ENCODE data around the gene CPEB1. TPM values are rescaled to one million over a fixed set of nuclear protein-coding genes. Genes with fewer than 3 reads are reported as not detected.
"Not testable (repeated sequence)": the region's sequence is repeated elsewhere in the genome, so short reads cannot be mapped to it uniquely, and the experiment has no call there.

CPEB1 gene
- total RNA-seq, 1 donor from 2014 or later: not detected

DNA sequence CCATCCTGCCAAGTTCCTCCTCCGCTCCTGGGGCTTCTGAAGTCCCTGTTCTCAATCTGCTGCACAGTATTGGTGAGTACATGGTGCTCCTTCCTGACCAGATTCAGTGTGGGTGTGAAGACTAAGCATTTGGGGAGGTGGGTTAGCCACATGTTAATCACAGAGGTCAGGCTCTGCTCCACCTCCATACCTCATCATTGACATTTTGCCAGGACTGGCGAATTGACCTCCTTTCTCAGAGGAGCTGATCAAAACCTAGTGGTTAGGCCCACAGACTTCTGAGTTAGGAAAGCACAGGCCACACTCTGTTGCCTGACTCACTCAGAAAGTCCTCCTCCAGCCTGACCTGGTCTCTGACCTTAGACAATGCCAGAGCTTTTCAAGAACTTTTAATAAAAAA lies 98.5 kb downstream of the CPEB1 start:
- intact Hi-C loops (cut with micrococcal nuclease): loop anchor here (10.0 kb wide), 1 partner anchor 656 kb away; the partner anchor contains the start of gene HDGFL3

DNA sequence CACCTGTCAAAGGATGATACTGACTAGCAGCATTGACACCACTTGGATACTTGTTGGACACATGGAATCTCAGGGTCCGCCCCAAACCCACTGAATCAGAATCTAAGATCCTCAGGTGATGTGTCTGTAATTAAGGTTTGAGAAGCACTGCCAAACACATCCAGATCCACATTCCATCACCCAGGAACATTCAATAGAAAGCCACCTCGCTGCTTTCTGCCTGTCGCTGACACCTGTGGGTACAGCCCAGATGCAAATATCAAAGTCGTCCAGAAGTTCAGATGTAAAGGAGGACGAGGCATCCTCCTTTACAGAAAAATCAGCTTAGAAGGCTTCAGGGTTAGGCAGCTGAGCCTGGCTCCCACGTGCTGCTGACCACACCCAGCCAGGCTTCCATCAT lies 101.7 kb downstream of the CPEB1 start:
- intact Hi-C loops (cut with micrococcal nuclease): loop anchor here (10.0 kb wide), 1 partner anchor 659 kb away; the partner anchor contains the start of gene HDGFL3

GRCh38 chr15:82545002-82545401 lies 102.2 kb downstream of the CPEB1 start:
- intact Hi-C loops (cut with micrococcal nuclease): loop anchor here (10.0 kb wide), 1 partner anchor 660 kb away; the partner anchor contains the start of gene HDGFL3

DNA sequence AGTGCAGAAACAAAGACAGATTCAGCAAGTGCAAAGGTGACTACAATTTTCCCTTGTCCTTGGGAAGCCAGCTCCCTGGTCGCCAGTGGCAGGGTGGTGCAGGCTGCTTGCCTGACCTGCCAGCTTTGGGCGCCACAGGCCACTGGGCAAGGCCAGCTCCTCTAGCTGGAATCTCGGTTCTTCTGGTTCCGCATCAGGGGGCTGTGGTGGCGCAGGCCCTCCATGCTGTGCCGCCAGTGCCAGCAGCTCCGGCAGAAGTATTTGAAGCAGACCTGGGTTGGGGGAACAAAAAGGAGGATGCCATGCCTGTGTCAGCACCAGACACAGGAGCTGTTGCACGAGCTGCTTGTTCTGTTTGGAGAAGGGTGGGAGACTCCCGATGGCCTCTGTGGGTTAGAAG lies 102.7 kb downstream of the CPEB1 start:
- intact Hi-C loops (cut with micrococcal nuclease): loop anchor here (10.0 kb wide), 1 partner anchor 660 kb away; the partner anchor contains the start of gene HDGFL3

GRCh38 chr15:82543160-82543559 lies 104.0 kb downstream of the CPEB1 start:
- intact Hi-C loops (cut with micrococcal nuclease): loop anchor here (10.0 kb wide), 1 partner anchor 662 kb away; the partner anchor contains the start of gene HDGFL3

GRCh38 chr15:82540984-82541431 lies 106.2 kb downstream of the CPEB1 start:
- intact Hi-C loops (cut with micrococcal nuclease): loop anchor here (1.0 to 10.0 kb wide), 10 partner anchors 139 to 664 kb away; partner anchors contain the start of genes AP3B2, BTBD1, C15orf40 and EFL1

DNA sequence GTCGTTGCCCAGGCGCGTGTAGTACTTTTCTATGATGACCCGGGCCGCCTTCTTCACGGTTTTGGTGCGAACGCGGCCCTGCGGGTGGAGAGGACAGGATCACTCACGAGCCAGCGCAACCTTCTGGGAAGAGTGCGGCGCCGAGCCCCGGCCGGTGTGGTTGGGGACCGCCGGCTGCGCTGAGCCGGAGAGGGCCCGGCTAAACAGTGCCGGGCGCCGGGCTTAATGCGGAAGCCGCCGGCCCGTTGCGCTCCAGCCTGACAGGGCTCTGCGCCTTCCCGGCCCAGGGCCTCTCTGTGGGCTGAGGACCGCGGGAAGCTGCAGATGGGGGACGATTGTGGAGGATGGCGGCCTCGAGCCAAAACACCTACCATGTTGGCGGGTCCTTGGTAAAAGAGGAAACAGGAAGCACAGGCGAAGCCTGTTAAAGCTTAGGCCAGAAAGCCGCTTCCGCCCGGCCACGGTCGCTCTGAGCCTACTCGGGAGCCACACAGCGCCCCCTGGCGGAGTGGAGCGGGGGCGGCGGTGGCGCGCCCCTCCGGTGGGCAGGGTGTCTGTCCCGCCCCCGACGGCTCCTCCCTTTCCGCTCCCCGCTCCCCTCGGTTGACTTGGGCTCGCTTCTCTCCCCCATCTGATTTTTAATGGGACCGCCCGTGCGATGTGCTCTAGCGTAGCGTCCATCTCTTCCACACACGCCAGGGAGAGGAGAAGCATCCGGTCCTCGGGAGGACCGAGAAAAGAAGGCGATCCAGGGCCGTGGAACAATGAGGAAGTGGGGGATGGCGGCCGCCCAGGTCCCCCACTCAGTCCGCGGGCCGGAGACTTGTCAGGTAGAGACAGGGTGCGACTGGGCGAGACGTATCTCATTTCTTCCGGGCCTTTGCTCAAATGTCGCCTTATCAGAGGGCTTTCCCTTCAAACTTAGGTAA lies 106.8 kb downstream of the CPEB1 start, which contains the start of gene RPS17:
Gene RPS17, minus strand, starts transcription at position 403 of the 929 bp plus-strand sequence. Its CDS starts 29 bp downstream, at position 374.
- intact Hi-C loops (cut with micrococcal nuclease): loop anchor here (1.0 to 10.0 kb wide), 10 partner anchors 140 to 664 kb away; partner anchors contain the start of genes AP3B2, BTBD1, C15orf40 and EFL1

DNA sequence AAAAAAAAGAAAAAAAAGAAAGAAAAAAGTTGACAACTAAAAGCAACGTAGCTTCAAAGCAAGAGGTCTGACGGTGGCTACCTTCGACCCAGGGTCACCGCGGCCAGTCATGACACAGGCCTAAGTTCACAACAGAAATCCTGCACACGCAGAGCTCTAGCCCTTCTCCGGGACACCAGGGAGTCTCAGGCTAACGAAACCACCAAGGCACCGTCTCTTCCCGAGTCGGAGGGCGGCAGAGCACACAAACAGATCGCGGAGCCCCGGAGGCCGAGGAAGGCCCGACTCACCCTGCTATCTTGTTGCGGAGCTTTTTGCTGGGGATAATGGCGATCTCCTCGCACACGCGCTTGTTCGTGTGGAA lies 107.5 kb downstream of the CPEB1 start:
- intact Hi-C loops (cut with micrococcal nuclease): loop anchor here (1.0 to 10.0 kb wide), 10 partner anchors 141 to 665 kb away; partner anchors contain the start of genes AP3B2, BTBD1, C15orf40 and EFL1

DNA sequence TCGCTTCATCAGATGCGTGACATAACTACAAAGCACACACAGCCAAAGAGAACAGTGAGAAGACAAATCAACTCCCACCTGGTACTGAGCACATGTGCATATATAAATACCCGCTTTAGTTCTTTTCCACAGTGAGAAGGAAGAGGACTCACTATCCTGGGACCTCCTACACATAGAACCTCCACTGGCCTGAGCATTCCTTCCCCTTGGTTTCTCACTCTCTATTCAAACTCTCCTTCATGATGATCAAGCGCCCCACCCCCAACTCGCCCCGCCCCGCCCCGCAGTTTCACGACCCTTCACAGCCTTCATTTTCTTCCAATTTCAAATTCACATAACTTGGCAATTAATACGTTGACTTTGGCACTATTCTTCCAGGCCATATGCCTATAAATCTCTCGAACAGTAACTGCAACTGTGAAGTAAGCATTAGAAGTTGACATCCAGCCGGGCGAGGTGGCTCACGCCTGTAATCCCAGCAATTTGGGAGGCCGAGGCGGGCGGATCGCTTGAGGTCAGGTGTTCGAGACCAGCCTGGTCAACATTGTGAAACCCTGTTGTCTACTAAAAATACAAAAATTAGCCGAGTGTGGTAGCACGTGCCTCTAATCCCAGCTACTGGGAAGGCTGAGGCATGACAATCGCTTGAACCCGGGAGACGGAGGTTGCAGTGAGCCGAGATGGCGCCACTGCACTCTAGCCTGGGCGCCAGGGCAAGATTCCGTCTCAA lies 108.0 kb downstream of the CPEB1 start:
- intact Hi-C loops (cut with micrococcal nuclease): no loop called here

- intact Hi-C loops (cut with micrococcal nuclease): no loop called here
Observed at GRCh38 chr15:82537351-82537908, 109.7 kb downstream of the CPEB1 start.

GRCh38 chr15:82536409-82537350 lies 110.5 kb downstream of the CPEB1 start:
- intact Hi-C loops (cut with micrococcal nuclease): no loop called here

GRCh38 chr15:82535566-82536408 lies 111.4 kb downstream of the CPEB1 start:
- intact Hi-C loops (cut with micrococcal nuclease): no loop called here

GRCh38 chr15:82535151-82535550 lies 112.0 kb downstream of the CPEB1 start:
- intact Hi-C loops (cut with micrococcal nuclease): not testable (repeated sequence)

DNA sequence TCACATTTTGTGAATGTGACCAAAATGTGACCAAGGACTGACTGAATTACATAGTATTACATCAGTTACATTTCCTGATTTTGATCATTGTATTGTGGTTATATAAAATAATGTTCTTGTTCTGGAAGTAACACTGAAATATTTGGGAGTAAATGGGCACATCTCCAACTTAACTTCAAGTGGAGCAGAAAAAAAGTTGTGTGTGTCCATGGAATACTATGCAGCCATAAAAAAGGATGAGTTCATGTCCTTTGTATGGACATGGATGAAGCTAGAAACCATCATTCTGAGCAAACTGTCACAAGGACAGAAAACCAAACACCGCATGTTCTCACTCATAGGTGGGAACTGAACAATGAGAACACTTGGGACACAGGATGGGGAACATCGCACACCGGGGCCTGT lies 112.7 kb downstream of the CPEB1 start:
- intact Hi-C loops (cut with micrococcal nuclease): not testable (repeated sequence)

- intact Hi-C loops (cut with micrococcal nuclease): no loop called here
Observed at GRCh38 chr15:82533801-82534200, 113.4 kb downstream of the CPEB1 start.

DNA sequence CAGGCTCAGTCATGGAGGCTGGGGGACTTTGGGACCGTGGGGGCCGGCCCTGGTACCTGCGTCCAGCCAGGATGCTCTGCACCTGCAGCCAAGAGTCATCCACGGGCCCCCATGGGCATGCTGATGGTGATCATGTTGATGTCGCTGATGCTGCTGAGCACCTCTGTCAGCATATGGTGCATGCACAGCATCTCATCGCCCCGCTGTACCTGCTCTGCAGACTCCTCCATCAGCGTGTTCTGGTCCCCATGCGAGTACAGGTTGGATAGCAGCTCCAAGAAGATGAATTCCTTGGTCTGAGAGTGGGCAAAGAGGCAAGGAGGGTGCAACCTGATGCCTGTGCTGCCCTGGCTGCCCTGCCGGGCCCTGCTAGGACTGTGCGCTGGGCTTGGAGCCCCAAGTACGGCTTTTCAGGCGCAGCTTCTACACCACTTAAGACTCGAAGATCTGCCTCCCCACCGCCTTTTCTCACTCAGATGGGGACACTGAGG lies 114.1 kb downstream of the CPEB1 start:
- intact Hi-C loops (cut with micrococcal nuclease): no loop called here

DNA sequence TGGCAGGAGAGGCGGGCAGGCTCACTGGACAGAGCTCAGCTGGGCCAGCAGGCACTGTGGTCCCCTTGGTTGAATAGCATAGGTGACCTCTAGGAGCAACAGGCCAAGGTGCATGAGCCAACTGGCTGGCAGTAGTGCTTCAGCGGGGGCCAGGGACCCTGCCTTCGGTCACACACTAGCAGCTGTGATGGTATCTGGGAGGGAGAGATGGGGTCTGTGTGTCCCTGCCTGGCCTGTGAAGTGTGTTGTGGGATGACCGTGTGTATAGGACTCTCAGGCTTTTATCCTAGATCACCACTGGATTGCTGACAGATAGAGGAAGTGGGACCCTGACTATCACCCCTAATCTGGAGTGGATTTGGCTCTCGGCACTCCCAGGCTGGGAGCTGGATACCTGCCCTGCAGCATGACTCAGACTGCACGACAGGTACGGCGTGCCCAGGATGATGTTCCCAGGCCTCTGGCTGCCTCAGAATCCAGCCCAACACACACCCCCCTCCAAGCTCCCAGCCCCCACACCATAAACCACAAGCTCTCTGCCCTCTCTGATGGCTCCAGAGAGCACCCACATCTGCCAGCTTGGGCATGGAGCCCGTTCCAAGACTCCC lies 114.7 kb downstream of the CPEB1 start:
- intact Hi-C loops (cut with micrococcal nuclease): no loop called here

All from T-helper 1 cell treated with Interleukin-12 subunit alpha and Interleukin-12 subunit beta and Interleukin-4 antibody, amounts not matched to agents 30 ng/mL and 1 ng/mL, for 36 hours (primary cell).